NCI-H146 treated with DMSO at 0.1 percent for 48 hours (cell line): ENCODE measurements around the gene ANO9.
A peak's percentile ranks its signal among the peaks of the same experiment; 100 is the strongest.
"Not testable (repeated sequence)": the region's sequence is repeated elsewhere in the genome, so short reads cannot be mapped to it uniquely, and the experiment has no call there.

Experiments used
- DNase-seq: peaks from one replicate; lab custom pipeline; 2025; ENCODE audit not compliant: unreplicated experiment; lab: John Stamatoyannopoulos, UW

ANO9 gene

GRCh38 chr11:404551-405264 is 37.1 kb downstream of the ANO9 start:
- no peak for DNase-seq

- DNase-seq: no peak
Measured at GRCh38 chr11:403761-404431, 37.9 kb downstream of the ANO9 start.

GRCh38 chr11:403021-403760 is 38.6 kb downstream of the ANO9 start:
- no peak for DNase-seq

- DNase-seq: not testable (repeated sequence)
Measured at GRCh38 chr11:401196-401595, 40.6 kb downstream of the ANO9 start.

- no peak for DNase-seq
Measured at GRCh38 chr11:400241-400689, 41.5 kb downstream of the ANO9 start.

GRCh38 chr11:399731-400211 is 42.0 kb downstream of the ANO9 start:
- DNase-seq: no peak

- no peak for DNase-seq
Measured at GRCh38 chr11:398826-399225, 43.0 kb downstream of the ANO9 start.

GRCh38 chr11:396948-397548 is 44.8 kb downstream of the ANO9 start:
- no peak for DNase-seq

GRCh38 chr11:396511-396947 is 45.3 kb downstream of the ANO9 start:
- DNase-seq: no peak

- DNase-seq: no peak
Measured at GRCh38 chr11:395866-396265, 45.9 kb downstream of the ANO9 start.

GRCh38 chr11:394858-395655 is 46.8 kb downstream of the ANO9 start:
- no peak for DNase-seq

GRCh38 chr11:394034-394857 is 47.6 kb downstream of the ANO9 start, which contains the start of gene PKP3:
Gene PKP3 (plus strand): TSS chr11:394209. CDS start chr11:394293, 84 bp downstream.
- DNase-seq: peak; percentile 47

GRCh38 chr11:393219-394033 is 48.4 kb downstream of the ANO9 start:
- DNase-seq: no peak

GRCh38 chr11:392102-392777 is 49.6 kb downstream of the ANO9 start:
- no peak for DNase-seq

- DNase-seq: no peak
Measured at GRCh38 chr11:391117-392017, 50.4 kb downstream of the ANO9 start.

GRCh38 chr11:390175-390574 is 51.6 kb downstream of the ANO9 start:
- peak; percentile 9 for DNase-seq

GRCh38 chr11:389369-389768 is 52.4 kb downstream of the ANO9 start:
- not testable (repeated sequence) for DNase-seq
